Measurements from ENCODE around the gene ABCD1.
A peak's percentile ranks its signal among the peaks of the same experiment; 100 is the strongest.
"Not testable (repeated sequence)": the region's sequence is repeated elsewhere in the genome, so short reads cannot be mapped to it uniquely, and the experiment has no call there.

ABCD1 gene

DNA sequence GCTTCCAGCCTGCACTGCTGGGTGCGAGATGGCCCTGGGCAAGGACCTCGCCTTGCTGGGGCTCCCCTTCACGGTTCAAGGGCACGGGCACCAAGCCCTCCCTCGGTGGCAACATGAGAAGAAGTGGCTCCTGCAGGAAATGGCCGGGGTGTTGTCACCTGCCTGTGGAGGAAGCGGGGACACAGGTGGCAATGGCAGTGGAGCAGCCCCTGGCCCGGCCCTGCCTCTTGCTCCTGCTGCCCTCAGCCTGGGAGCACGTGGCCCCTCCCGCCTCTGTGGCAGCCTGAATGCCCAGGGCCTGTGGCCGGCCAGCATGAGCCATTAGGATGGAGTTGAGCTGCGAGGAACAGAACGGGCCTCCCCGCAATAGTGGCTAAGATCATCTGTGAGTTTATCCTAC lies 16.8 kb downstream of the ABCD1 start:
- TF ChIP-seq, protein P1, sequence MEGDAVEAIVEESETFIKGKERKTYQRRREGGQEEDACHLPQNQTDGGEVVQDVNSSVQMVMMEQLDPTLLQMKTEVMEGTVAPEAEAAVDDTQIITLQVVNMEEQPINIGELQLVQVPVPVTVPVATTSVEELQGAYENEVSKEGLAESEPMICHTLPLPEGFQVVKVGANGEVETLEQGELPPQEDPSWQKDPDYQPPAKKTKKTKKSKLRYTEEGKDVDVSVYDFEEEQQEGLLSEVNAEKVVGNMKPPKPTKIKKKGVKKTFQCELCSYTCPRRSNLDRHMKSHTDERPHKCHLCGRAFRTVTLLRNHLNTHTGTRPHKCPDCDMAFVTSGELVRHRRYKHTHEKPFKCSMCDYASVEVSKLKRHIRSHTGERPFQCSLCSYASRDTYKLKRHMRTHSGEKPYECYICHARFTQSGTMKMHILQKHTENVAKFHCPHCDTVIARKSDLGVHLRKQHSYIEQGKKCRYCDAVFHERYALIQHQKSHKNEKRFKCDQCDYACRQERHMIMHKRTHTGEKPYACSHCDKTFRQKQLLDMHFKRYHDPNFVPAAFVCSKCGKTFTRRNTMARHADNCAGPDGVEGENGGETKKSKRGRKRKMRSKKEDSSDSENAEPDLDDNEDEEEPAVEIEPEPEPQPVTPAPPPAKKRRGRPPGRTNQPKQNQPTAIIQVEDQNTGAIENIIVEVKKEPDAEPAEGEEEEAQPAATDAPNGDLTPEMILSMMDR (IDR thresholded peaks at IDR 0.05) = no peak
- no peak overlapping the region for H3K27ac ChIP-seq
- no peak overlapping the region for H3K4me3 ChIP-seq
- DNase-seq (ENCODE audit: low spot score) = no peak

DNA sequence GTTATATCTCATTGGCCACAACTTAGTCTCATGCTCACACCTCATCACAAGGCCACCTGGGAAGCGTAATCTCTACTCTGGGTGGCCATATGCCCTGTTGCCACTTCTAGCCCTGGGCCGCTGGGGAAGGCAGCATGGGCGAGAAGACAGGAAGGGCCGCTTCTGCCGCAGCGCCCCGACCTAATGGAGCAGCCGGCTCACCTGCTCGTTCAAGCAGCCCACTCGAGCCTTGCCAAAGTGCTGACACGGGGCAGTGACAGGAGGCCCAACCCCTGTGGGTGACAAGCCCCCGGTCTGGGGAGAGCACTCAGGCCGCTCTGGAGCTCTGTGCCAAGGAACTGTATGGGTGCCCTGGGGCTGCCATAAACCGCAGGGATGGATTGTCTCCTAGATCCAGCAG lies 17.5 kb downstream of the ABCD1 start:
- not testable (repeated sequence) for H3K27ac ChIP-seq; H3K4me3 ChIP-seq; DNase-seq (ENCODE audit: low spot score)

DNA sequence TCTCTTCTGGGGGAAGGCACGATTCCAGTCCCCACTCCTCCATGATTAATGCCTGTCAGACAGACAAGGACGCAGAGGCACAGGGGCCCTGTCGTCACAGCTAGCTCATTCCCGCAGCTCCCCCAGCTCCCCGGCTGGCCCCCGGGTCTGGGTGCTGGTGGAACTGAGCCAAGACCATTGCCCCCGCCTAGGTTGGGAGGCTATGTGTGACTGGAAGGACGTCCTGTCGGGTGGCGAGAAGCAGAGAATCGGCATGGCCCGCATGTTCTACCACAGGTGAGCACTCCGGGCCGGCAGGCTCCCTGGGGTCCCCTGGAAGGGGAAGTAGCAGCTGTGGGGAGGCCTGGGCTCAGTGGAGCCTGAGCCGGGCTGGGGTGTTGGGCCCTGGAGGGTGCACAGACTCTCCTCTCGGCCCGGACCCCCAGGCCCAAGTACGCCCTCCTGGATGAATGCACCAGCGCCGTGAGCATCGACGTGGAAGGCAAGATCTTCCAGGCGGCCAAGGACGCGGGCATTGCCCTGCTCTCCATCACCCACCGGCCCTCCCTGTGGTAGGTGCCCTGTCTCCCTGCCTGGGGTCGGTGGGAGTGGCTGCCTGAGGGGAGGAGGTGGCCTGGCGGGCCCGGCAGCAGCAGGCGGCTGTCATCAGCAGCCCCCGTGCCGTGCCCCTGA lies 18.3 kb downstream of the ABCD1 start:
- peak overlapping the region; percentile 39 to 84 for H3K27ac ChIP-seq

DNA sequence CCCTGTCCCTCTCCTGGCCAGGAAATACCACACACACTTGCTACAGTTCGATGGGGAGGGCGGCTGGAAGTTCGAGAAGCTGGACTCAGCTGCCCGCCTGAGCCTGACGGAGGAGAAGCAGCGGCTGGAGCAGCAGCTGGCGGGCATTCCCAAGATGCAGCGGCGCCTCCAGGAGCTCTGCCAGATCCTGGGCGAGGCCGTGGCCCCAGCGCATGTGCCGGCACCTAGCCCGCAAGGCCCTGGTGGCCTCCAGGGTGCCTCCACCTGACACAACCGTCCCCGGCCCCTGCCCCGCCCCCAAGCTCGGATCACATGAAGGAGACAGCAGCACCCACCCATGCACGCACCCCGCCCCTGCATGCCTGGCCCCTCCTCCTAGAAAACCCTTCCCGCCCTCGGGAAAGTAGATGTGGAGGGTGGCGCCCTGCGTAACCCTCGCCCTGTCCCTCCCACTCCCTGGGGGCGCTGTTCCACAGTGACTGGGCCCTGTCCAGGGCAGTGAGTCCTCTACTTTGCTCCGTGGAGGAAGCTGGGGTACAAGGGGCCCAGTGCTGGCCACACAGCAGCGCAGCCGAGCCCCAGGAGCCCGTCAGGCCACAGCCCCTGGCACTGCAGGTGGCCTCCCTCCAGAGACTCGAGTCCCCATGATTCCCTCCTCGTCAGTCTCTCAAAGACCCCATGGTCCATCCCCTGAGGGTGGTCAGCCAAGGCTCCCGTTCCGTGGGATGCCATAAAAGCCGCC lies 19.0 kb downstream of the ABCD1 start:
- Histone ChIP-seq H3K4me3 (peak overlapping the region; percentile 57), H3K27ac (peak overlapping the region; percentile 62 to 84)
- DNase-seq (ENCODE audit: low spot score) = peak; percentile 86

More for the DNA sequence above, 18.3 kb downstream of the ABCD1 start:
- DNase-seq (ENCODE audit: low spot score) = not testable (repeated sequence)
- peak overlapping the region; percentile 57 for H3K4me3 ChIP-seq

DNA sequence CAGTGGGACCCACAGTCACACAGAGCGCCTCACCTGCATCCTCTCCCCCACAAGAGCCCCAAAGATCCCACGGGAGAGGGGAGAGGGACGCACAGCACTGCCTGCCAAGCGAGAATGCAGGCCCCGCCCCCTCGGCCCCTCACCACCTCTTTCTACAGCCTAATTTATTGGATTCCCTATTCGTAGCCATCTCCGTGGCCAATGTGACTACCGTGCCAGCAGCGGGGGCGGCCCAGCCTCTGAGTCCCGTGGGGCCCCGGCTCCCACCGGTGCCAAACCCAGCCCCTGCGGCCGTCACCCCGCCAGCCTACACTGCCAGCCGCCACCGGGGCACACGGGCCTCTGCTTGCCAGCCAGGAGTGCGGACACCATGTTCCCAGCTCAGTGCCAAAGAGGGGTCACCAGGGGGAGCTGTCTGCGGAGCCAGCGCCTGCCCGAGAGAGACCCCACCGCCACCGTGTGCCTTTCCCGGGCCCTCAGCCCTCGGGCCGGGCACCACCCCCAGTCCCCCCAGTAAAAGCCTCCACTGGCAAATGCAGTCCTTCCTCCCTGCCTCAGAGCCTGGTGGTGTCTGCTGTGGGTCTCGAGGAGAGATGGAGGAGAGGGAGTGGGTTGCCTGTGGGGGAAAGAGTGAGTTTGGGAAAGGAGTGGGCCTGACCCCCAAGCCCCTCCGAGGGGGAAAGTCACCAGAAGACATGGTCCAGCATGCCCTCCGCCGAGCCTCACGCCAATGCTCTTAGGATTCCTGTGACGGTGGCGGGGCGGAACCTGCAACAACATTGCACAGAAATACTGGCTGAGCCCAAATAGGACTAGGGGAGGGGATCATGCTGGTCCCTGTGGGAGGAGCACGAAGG lies 19.8 kb downstream of the ABCD1 start:
- TF ChIP-seq, protein P1 (IDR thresholded peaks at IDR 0.05) = no peak
- Histone ChIP-seq H3K27ac (peak overlapping the region; percentile 62 to 84), H3K4me3 (peak overlapping the region; percentile 57)
- DNase-seq (ENCODE audit: low spot score) = peak; percentile 77

DNA sequence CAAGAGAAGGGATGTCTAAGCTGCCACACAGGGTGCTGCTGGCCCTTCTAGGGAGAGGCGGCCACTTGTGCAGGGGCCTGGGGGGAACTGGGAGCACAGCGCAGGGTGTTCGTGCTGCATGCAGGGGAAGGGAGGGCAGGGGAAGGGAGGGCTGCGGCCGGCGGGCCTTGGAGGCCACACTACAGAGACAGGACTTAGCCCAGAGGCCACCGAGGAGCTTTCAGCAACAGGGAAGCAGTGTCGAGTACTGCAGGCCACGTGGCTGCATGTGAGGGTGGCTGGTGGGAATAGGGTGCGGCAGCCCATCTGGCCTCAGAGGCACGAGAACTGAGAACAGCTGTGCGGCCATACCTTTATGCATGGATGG lies 20.4 kb downstream of the ABCD1 start:
- not testable (repeated sequence) for DNase-seq (ENCODE audit: low spot score)

DNA sequence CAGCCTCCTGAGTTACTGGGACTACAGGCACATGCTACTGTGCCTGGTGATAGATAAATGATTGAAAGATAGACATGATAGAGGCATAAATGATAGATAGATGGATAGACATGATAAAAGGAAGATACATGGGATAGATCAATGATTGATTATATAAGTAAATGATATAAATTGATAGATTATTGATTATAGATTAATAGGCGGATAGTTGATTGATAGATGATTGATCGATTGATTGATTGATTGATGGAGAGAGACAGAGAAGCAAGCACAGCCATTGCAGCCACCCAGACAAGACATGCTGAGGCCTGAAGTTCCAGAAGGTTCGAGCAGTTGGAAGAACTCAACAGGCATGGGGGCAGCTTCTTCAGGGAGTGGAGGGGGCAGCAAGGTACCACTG lies 21.7 kb downstream of the ABCD1 start:
- Histone ChIP-seq H3K4me3 (no peak overlapping the region), H3K27ac (no peak overlapping the region)
- no peak for DNase-seq (ENCODE audit: low spot score)
- TF ChIP-seq, protein P1 (IDR thresholded peaks at IDR 0.05) = no peak

More for the DNA sequence above, 20.4 kb downstream of the ABCD1 start:
- H3K27ac ChIP-seq = peak overlapping the region in 1 of 2 donors; percentile 84
- not testable (repeated sequence) for H3K4me3 ChIP-seq

DNA sequence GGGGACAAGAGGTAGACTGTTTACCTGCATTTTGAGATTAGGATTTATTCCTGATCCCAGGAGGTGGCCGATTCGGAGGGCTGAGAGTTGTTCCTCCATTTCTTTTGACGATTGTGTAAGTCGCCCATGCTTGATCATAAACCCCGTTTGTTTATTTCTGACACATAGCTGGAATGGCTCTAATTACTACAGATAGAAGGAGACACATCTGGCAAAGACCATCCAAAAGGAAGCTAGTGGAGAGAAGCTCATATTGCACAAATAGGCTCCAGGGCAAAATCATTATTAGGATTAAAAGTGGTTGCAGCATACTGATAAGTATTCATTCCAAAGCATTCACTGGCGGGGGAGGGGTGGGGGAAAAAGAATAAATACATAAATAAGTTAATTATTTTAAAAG lies 22.3 kb downstream of the ABCD1 start:
- DNase-seq (ENCODE audit: low spot score); H3K27ac ChIP-seq: not testable (repeated sequence)

DNA sequence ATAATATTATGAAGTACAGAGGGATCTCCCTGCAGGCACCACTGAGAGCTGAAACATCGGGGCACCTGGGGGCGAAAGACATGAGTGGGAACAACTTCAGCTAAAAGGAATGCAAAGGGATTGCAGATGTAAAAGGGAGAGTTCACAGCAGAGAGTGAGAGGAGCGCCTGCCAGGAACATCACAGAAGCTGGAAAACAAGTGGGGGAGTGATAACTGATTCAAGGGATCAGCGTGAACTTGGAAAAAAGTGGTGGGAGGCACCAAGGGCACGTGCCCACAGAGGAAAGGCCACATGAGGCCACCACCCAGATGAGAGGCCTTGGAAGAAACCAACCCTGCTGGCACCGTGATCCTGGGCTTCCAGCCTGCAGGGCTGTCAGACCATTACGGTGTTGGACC lies 24.4 kb downstream of the ABCD1 start:
- not testable (repeated sequence) for H3K4me3 ChIP-seq; H3K27ac ChIP-seq; DNase-seq (ENCODE audit: low spot score)

More for the DNA sequence above, 22.3 kb downstream of the ABCD1 start:
- not testable (repeated sequence) for H3K4me3 ChIP-seq

Measured in coronary artery (tissue), 2 donors.